ENCODE data around the gene RABGAP1L. TPM values are rescaled to one million over a fixed set of nuclear protein-coding genes. Genes with fewer than 3 reads are reported as not detected.
"Not testable (repeated sequence)": the region's sequence is repeated elsewhere in the genome, so short reads cannot be mapped to it uniquely, and the experiment has no call there.

The RABGAP1L gene
- total and polyA plus RNA-seq, 4 donors = 4.8 to 53.5 (median 18.8) TPM

DNA sequence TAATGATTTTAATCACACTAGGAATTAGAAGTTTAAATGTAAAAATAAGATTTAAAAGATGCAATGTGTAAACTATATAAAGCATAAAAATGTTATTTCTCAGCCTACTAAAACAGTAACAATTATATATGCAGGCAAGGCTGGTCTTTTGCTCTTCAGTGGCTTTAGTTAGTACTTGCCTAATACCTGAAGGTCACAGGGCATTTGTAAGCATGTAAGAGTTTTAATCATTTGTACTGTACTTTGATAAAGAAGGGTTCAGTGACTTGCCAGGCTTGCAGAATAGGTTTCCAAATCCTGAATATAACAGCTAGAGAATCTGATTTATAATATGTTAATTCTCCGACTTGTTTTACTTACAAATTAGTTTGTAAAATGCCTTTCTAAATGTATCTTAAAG lies 545.0 kb downstream of the RABGAP1L start:
- Histone ChIP-seq H3K4me1 (ENCODE audit: control insufficient read depth in 4 of 4, insufficient read depth in 4 of 4, low read length in 3 of 4) (peaks cover 0 to 7% (median 6%) of the 10 kb centered on the region in 4 donors), H3K4me3 (ENCODE audit: low read depth in 1 of 3, low read length in 3 of 3) (no peak overlapping the region), H3K36me3 (ENCODE audit: control insufficient read depth in 4 of 4, insufficient read depth in 3 of 4, low read depth in 1 of 4, low read length in 3 of 4) (no peaks in the 10 kb centered on the region), H3K27ac (ENCODE audit: low read depth in 1 of 2, low read length in 2 of 2) (no peak overlapping the region), H3K27me3 (ENCODE audit: control insufficient read depth in 4 of 4, insufficient read depth in 4 of 4, low read length in 3 of 4) (no peaks in the 10 kb centered on the region), H3K9ac (ENCODE audit: low read depth in 1 of 2, low read length in 2 of 2) (no peak overlapping the region), H3K9me3 (ENCODE audit: control insufficient read depth in 4 of 4, low read length in 3 of 4) (no peaks in the 10 kb centered on the region)
- TF ChIP-seq RXRA (IDR thresholded peaks at IDR 0.05) = peak; percentile 48 to 63
- TF ChIP-seq RAD21 (IDR thresholded peaks at IDR 0.05) = peak in 1 of 2 donors; percentile 11
- no peak for TF ChIP-seq GABPA (IDR thresholded peaks at IDR 0.05 in 1 of 2, conservative IDR thresholded peaks at IDR 0.05 in 1 of 2)
- no peak for TF ChIP-seq TAF1 (conservative IDR thresholded peaks at IDR 0.05)
- peak; percentile 21 for TF ChIP-seq HNF4G (IDR thresholded peaks at IDR 0.05)
- TF ChIP-seq HNF4A (conservative IDR thresholded peaks at IDR 0.05) = peak; percentile 67 to 84
- TF ChIP-seq FOXA1 (IDR thresholded peaks at IDR 0.05) = no peak
- 49% methylated on average over 1 of the region's 1 CpG for WGBS
- DNase-seq (ENCODE audit: low spot score) = no peak

DNA sequence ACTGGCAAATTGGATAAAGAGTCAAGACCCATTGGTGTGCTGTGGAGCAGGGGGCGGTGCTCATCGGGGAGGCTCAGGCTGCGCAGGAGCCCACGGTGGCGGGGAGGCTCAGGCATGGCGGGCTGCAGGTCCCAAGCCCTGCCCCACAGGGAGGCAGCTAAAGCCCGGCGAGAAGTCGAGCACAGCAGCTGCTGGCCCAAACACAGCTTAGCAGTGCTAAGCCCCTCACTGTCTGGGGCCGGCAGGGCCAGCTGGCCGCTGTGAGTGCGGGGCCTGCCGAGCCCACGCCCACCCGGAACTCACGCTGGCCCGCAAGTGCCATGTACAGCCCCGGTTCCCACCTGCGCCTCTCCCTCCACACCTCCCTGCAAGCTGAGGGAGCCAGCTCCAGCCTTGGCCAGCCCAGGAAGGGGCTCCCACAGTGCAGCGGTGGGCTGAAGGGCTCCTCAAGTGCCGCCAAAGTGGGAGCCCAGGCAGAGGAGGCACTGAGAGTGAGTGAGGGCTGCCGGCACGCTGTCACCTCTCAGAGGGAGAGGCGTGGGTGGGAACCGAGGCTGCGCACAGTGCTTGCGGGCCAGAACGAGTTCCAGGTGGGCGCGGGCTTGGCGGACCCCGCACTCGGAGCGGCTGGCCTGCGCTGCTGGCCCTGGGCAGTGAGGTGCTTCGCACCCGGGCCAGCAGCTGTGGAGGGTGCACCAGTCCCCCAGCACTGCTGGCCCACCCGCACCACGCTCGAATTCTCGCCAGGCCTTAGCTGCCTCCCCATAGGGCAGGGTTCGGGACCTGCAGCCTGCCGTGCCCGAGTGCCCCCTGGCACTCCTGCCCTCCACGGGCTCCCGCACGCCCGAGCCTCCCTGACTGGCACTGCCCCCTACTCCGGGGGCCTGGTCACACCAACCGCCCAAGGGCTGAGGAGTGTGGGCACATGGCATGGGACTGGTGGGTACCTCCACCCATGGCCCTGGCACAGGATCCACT lies 551.8 kb downstream of the RABGAP1L start:
- Histone ChIP-seq H3K27me3 (ENCODE audit: control insufficient read depth in 4 of 4, insufficient read depth in 4 of 4, low read length in 3 of 4) (no peaks in the 10 kb centered on the region), H3K4me3 (ENCODE audit: low read depth in 1 of 3, low read length in 3 of 3) (no peak overlapping the region), H3K27ac (ENCODE audit: low read depth in 1 of 2, low read length in 2 of 2) (no peak overlapping the region), H3K4me1 (ENCODE audit: control insufficient read depth in 4 of 4, insufficient read depth in 4 of 4, low read length in 3 of 4) (peaks cover 0 to 2% (median 0%) of the 10 kb centered on the region in 4 donors), H3K9me3 (ENCODE audit: control insufficient read depth in 4 of 4, low read length in 3 of 4) (no peaks in the 10 kb centered on the region), H3K36me3 (ENCODE audit: control insufficient read depth in 4 of 4, insufficient read depth in 3 of 4, low read depth in 1 of 4, low read length in 3 of 4) (no peaks in the 10 kb centered on the region), H3K9ac (ENCODE audit: low read depth in 1 of 2, low read length in 2 of 2) (no peak overlapping the region)
- DNase-seq (ENCODE audit: low spot score) = no peak
- TF ChIP-seq HNF4G (IDR thresholded peaks at IDR 0.05) = no peak
- no peak for TF ChIP-seq FOXA2 (IDR thresholded peaks at IDR 0.05)
- TF ChIP-seq EGR1 (IDR thresholded peaks at IDR 0.05; ENCODE audit: low read depth in 2 of 2) = no peak
- no peak for TF ChIP-seq NR2F2 (IDR thresholded peaks at IDR 0.05)
- TF ChIP-seq GABPA (IDR thresholded peaks at IDR 0.05 in 1 of 2, conservative IDR thresholded peaks at IDR 0.05 in 1 of 2) = no peak
- no peak for TF ChIP-seq RAD21 (IDR thresholded peaks at IDR 0.05)
- TF ChIP-seq HNF4A (conservative IDR thresholded peaks at IDR 0.05) = no peak
- TF ChIP-seq MAX (IDR thresholded peaks at IDR 0.05) = no peak
- no peak for TF ChIP-seq SP1 (IDR thresholded peaks at IDR 0.05)
- TF ChIP-seq, protein P1, sequence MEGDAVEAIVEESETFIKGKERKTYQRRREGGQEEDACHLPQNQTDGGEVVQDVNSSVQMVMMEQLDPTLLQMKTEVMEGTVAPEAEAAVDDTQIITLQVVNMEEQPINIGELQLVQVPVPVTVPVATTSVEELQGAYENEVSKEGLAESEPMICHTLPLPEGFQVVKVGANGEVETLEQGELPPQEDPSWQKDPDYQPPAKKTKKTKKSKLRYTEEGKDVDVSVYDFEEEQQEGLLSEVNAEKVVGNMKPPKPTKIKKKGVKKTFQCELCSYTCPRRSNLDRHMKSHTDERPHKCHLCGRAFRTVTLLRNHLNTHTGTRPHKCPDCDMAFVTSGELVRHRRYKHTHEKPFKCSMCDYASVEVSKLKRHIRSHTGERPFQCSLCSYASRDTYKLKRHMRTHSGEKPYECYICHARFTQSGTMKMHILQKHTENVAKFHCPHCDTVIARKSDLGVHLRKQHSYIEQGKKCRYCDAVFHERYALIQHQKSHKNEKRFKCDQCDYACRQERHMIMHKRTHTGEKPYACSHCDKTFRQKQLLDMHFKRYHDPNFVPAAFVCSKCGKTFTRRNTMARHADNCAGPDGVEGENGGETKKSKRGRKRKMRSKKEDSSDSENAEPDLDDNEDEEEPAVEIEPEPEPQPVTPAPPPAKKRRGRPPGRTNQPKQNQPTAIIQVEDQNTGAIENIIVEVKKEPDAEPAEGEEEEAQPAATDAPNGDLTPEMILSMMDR (IDR thresholded peaks at IDR 0.05; ENCODE audit: low read depth, low read length, missing input control) = no peak
- TF ChIP-seq, protein P2, sequence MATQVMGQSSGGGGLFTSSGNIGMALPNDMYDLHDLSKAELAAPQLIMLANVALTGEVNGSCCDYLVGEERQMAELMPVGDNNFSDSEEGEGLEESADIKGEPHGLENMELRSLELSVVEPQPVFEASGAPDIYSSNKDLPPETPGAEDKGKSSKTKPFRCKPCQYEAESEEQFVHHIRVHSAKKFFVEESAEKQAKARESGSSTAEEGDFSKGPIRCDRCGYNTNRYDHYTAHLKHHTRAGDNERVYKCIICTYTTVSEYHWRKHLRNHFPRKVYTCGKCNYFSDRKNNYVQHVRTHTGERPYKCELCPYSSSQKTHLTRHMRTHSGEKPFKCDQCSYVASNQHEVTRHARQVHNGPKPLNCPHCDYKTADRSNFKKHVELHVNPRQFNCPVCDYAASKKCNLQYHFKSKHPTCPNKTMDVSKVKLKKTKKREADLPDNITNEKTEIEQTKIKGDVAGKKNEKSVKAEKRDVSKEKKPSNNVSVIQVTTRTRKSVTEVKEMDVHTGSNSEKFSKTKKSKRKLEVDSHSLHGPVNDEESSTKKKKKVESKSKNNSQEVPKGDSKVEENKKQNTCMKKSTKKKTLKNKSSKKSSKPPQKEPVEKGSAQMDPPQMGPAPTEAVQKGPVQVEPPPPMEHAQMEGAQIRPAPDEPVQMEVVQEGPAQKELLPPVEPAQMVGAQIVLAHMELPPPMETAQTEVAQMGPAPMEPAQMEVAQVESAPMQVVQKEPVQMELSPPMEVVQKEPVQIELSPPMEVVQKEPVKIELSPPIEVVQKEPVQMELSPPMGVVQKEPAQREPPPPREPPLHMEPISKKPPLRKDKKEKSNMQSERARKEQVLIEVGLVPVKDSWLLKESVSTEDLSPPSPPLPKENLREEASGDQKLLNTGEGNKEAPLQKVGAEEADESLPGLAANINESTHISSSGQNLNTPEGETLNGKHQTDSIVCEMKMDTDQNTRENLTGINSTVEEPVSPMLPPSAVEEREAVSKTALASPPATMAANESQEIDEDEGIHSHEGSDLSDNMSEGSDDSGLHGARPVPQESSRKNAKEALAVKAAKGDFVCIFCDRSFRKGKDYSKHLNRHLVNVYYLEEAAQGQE (IDR thresholded peaks at IDR 0.05) = no peak
- 96% methylated on average over 50 of the region's 50 CpGs for WGBS

GRCh38 chr1:174711848-174712247 lies 552.5 kb downstream of the RABGAP1L start:
- not testable (repeated sequence) for H3K9me3 ChIP-seq (ENCODE audit: control insufficient read depth in 4 of 4, low read length in 3 of 4); H3K27me3 ChIP-seq (ENCODE audit: control insufficient read depth in 4 of 4, insufficient read depth in 4 of 4, low read length in 3 of 4); DNase-seq (ENCODE audit: low spot score); H3K9ac ChIP-seq (ENCODE audit: low read depth in 1 of 2, low read length in 2 of 2); H3K4me3 ChIP-seq (ENCODE audit: low read depth in 1 of 3, low read length in 3 of 3); H3K4me1 ChIP-seq (ENCODE audit: control insufficient read depth in 4 of 4, insufficient read depth in 4 of 4, low read length in 3 of 4); H3K27ac ChIP-seq (ENCODE audit: low read depth in 1 of 2, low read length in 2 of 2); H3K36me3 ChIP-seq (ENCODE audit: control insufficient read depth in 4 of 4, insufficient read depth in 3 of 4, low read depth in 1 of 4, low read length in 3 of 4)
- 97% methylated on average over 8 of the region's 8 CpGs for WGBS

Measured in liver (tissue), 9 donors.